WTC11 (cell line): Measurements from ENCODE around the gene GABARAPL1. TPM values are rescaled to one million over a fixed set of nuclear protein-coding genes. Genes with fewer than 3 reads are reported as not detected.

ENCODE experiments used
- ATAC-seq: fragments of 200-7000 bp; cut with Tn5 transposase; 2 replicates; pipeline ENCODE4 v1.10.0; 2021; ENCODE audit warnings: mild to moderate bottlenecking, moderate library complexity
- CTCF ChIA-PET: fragments of 300-600 bp; sonication (Branson Sonifier 250); formaldehyde crosslinking; loops from one replicate; lab custom pipeline; 2021; ENCODE audit warnings: antibody characterized with exemption; lab: Charles Lee
- POLR2A ChIA-PET: fragments of 350-600 bp; sonication (Branson Sonifier 250); formaldehyde crosslinking; loops from one replicate; lab custom pipeline; 2021; ENCODE audit warnings: antibody characterized with exemption; lab: Charles Lee
- DNase-seq: peaks from one replicate; pipeline ENCODE4 v3.0.0; 2021; ENCODE audit warnings: low spot score
- H3K27ac Mint-ChIP-seq: 2 replicates; pipeline ENCODE4 v1.8.0; 2021; ENCODE audit warnings: mixed read lengths
- H3K27me3 Mint-ChIP-seq: 2 replicates; pipeline ENCODE4 v1.8.0; 2021; ENCODE audit warnings: low read depth, mild to moderate bottlenecking, moderate library complexity, mixed read lengths
- H3K36me3 Mint-ChIP-seq: 2 replicates; pipeline ENCODE4 v1.8.0; 2021; ENCODE audit warnings: mixed read lengths
- H3K4me1 Mint-ChIP-seq: 2 replicates; pipeline ENCODE4 v1.8.0; 2022; ENCODE audit warnings: mixed read lengths
- H3K4me3 Mint-ChIP-seq: 2 replicates; pipeline ENCODE4 v1.8.0; 2021; ENCODE audit warnings: mild to moderate bottlenecking, moderate library complexity, mixed read lengths
- H3K9me3 Mint-ChIP-seq: 2 replicates; pipeline ENCODE4 v1.8.0; 2021; ENCODE audit warnings: mixed read lengths
- ATF1 ChIP-seq: sonication (generic); formaldehyde crosslinking; IDR thresholded peaks from 2 replicates; pipeline ENCODE4 v1.8.1; 2023; ENCODE audit warnings: mild to moderate bottlenecking, moderate library complexity, missing genetic modification reagents
- CREM ChIP-seq: sonication (generic); formaldehyde crosslinking; IDR thresholded peaks from 2 replicates; pipeline ENCODE4 v1.8.1; 2022; ENCODE audit warnings: mild to moderate bottlenecking, missing genetic modification reagents, moderate library complexity
- ETV6 ChIP-seq: sonication (generic); formaldehyde crosslinking; IDR thresholded peaks from 2 replicates; pipeline ENCODE4 v1.8.1; 2022; ENCODE audit warnings: mild to moderate bottlenecking, missing genetic modification reagents
- GABPB1 ChIP-seq: sonication (generic); formaldehyde crosslinking; IDR thresholded peaks from 2 replicates; pipeline ENCODE4 v1.8.1; 2023; ENCODE audit warnings: mild to moderate bottlenecking, missing genetic modification reagents
- MYBL2 ChIP-seq: sonication (generic); formaldehyde crosslinking; IDR thresholded peaks from 2 replicates; pipeline ENCODE4 v1.8.1; 2023; ENCODE audit warnings: mild to moderate bottlenecking, moderate library complexity, missing genetic modification reagents
- NFATC4 ChIP-seq: fragments of 250-450 bp; sonication (Bioruptor Pico); IDR thresholded peaks from 2 replicates; pipeline ENCODE4 v1.9.0; 2021; ENCODE audit warnings: mild to moderate bottlenecking
- NFE2L1 ChIP-seq: sonication (generic); formaldehyde crosslinking; IDR thresholded peaks from 2 replicates; pipeline ENCODE4 v1.8.1; 2023; ENCODE audit warnings: missing genetic modification reagents
- NFYB ChIP-seq: sonication (generic); formaldehyde crosslinking; conservative IDR thresholded peaks from 2 replicates; pipeline ENCODE4 v1.8.0; 2022; ENCODE audit warnings: low read depth, missing genetic modification reagents
- PRRX2 ChIP-seq: fragments of 250-450 bp; sonication (Bioruptor Pico); IDR thresholded peaks from 2 replicates; pipeline ENCODE4 v1.8.0; 2021; ENCODE audit warnings: mild to moderate bottlenecking
- SMAD3 ChIP-seq: sonication (generic); formaldehyde crosslinking; IDR thresholded peaks from 2 replicates; pipeline ENCODE4 v1.8.0; 2022; ENCODE audit warnings: missing genetic modification reagents, mild to moderate bottlenecking, borderline replicate concordance
- SMAD4 ChIP-seq: sonication (generic); formaldehyde crosslinking; IDR thresholded peaks from 2 replicates; pipeline ENCODE4 v1.8.0; 2022; ENCODE audit warnings: mild to moderate bottlenecking, missing genetic modification reagents
- ZNF121 ChIP-seq: sonication (generic); formaldehyde crosslinking; IDR thresholded peaks from 2 replicates; pipeline ENCODE4 v1.8.0; 2023; ENCODE audit warnings: missing genetic modification reagents
- ZNF317 ChIP-seq: sonication (generic); formaldehyde crosslinking; IDR thresholded peaks from 2 replicates; pipeline ENCODE4 v1.8.1; 2023; ENCODE audit warnings: low read depth, mild to moderate bottlenecking, moderate library complexity, missing genetic modification reagents, borderline replicate concordance
- total RNA-seq: library from RNA; stranded (reverse); gene quantifications from 3 replicates; pipeline ENCODE4 v1.2.3, GENCODE V29; 2021
- TF ChIP-seq, protein P1 (sequence below): sonication (generic); formaldehyde crosslinking; IDR thresholded peaks from 2 replicates; pipeline ENCODE4 v1.8.1; 2022; ENCODE audit warnings: mild to moderate bottlenecking, missing genetic modification reagents, moderate library complexity, borderline replicate concordance
- TF ChIP-seq, protein P2 (sequence below): sonication (generic); formaldehyde crosslinking; IDR thresholded peaks from 2 replicates; pipeline ENCODE4 v1.8.1; 2023; ENCODE audit warnings: mild to moderate bottlenecking, missing genetic modification reagents
- TF ChIP-seq, protein P3 (sequence below): sonication (generic); formaldehyde crosslinking; IDR thresholded peaks from 2 replicates; pipeline ENCODE4 v1.8.1; 2022; ENCODE audit warnings: missing genetic modification reagents, borderline replicate concordance
- TF ChIP-seq, protein P4 (sequence below): sonication (generic); formaldehyde crosslinking; IDR thresholded peaks from 2 replicates; pipeline ENCODE4 v1.8.0; 2023; ENCODE audit warnings: missing genetic modification reagents, mild to moderate bottlenecking, borderline replicate concordance
- TF ChIP-seq, protein P5 (sequence below): sonication (generic); formaldehyde crosslinking; IDR thresholded peaks from 2 replicates; pipeline ENCODE4 v1.8.1; 2022; ENCODE audit warnings: mild to moderate bottlenecking, moderate library complexity, missing genetic modification reagents
- TF ChIP-seq, protein P6 (sequence below): fragments of 250-450 bp; sonication (Bioruptor Pico); IDR thresholded peaks from 2 replicates; pipeline ENCODE4 v1.9.0; 2021; ENCODE audit warnings: mild to moderate bottlenecking

GABARAPL1 gene
- total RNA-seq, 1 experiment from 2014 or later: 85.2 TPM

DNA sequence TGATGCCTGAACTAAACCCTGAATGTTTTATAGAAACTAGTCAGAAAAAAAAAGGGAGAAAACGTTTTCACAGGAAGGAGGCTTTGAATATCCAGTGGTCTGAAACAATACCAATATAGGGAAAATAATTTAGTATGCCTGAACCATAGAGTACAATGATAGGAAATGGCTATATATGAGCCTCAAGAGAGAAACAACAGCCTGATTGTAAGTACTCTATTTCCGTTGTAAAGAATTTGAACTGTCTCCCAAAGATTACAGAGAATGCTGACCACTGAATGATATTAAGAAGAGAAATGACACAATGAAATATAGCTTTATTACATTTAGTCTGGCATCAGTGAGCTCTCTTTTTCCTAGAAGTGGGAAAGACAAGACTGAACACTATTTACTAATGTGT, 5.5 kb upstream of the GABARAPL1 start:
- Mint-ChIP-seq H3K36me3 (no peaks in the 10 kb centered on the region), H3K4me3 (no peak overlapping the region), H3K27me3 (no peaks in the 10 kb centered on the region; the same call in 1 of the 2 replicates), H3K27ac (no peak overlapping the region), H3K9me3 (no peaks in the 10 kb centered on the region), H3K4me1 (peaks cover 34% of the 10 kb centered on the region)
- DNase-seq (no peak), ATAC-seq (no peak)
- ChIA-PET POLR2A (interaction anchor here (0.5 kb wide), 1 partner anchor 11 kb away, joined by 3 read pairs; no protein-coding TSS in a partner anchor), CTCF (no interaction called here)
- TF ChIP-seq NFE2L1 (no peak), GABPB1 (CRISPR knock-in tag) (no peak), ZNF317 (CRISPR knock-in tag) (no peak), SMAD3 (CRISPR knock-in tag) (no peak), ZNF121 (no peak), NFATC4 (CRISPR knock-in tag) (no peak), SMAD4 (CRISPR knock-in tag) (no peak), MYBL2 (no peak), NFYB (CRISPR knock-in tag) (no peak), CREM (CRISPR knock-in tag) (no peak), ATF1 (CRISPR knock-in tag) (no peak), ETV6 (no peak)
- TF ChIP-seq, protein P1, sequence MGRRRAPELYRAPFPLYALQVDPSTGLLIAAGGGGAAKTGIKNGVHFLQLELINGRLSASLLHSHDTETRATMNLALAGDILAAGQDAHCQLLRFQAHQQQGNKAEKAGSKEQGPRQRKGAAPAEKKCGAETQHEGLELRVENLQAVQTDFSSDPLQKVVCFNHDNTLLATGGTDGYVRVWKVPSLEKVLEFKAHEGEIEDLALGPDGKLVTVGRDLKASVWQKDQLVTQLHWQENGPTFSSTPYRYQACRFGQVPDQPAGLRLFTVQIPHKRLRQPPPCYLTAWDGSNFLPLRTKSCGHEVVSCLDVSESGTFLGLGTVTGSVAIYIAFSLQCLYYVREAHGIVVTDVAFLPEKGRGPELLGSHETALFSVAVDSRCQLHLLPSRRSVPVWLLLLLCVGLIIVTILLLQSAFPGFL: no peak
- TF ChIP-seq, protein P2, sequence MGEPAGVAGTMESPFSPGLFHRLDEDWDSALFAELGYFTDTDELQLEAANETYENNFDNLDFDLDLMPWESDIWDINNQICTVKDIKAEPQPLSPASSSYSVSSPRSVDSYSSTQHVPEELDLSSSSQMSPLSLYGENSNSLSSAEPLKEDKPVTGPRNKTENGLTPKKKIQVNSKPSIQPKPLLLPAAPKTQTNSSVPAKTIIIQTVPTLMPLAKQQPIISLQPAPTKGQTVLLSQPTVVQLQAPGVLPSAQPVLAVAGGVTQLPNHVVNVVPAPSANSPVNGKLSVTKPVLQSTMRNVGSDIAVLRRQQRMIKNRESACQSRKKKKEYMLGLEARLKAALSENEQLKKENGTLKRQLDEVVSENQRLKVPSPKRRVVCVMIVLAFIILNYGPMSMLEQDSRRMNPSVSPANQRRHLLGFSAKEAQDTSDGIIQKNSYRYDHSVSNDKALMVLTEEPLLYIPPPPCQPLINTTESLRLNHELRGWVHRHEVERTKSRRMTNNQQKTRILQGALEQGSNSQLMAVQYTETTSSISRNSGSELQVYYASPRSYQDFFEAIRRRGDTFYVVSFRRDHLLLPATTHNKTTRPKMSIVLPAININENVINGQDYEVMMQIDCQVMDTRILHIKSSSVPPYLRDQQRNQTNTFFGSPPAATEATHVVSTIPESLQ (CRISPR knock-in tag): no peak
- TF ChIP-seq, protein P3, sequence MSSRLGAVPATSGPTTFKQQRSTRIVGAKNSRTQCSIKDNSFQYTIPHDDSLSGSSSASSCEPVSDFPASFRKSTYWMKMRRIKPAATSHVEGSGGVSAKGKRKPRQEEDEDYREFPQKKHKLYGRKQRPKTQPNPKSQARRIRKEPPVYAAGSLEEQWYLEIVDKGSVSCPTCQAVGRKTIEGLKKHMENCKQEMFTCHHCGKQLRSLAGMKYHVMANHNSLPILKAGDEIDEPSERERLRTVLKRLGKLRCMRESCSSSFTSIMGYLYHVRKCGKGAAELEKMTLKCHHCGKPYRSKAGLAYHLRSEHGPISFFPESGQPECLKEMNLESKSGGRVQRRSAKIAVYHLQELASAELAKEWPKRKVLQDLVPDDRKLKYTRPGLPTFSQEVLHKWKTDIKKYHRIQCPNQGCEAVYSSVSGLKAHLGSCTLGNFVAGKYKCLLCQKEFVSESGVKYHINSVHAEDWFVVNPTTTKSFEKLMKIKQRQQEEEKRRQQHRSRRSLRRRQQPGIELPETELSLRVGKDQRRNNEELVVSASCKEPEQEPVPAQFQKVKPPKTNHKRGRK: no peak
- TF ChIP-seq, protein P4, sequence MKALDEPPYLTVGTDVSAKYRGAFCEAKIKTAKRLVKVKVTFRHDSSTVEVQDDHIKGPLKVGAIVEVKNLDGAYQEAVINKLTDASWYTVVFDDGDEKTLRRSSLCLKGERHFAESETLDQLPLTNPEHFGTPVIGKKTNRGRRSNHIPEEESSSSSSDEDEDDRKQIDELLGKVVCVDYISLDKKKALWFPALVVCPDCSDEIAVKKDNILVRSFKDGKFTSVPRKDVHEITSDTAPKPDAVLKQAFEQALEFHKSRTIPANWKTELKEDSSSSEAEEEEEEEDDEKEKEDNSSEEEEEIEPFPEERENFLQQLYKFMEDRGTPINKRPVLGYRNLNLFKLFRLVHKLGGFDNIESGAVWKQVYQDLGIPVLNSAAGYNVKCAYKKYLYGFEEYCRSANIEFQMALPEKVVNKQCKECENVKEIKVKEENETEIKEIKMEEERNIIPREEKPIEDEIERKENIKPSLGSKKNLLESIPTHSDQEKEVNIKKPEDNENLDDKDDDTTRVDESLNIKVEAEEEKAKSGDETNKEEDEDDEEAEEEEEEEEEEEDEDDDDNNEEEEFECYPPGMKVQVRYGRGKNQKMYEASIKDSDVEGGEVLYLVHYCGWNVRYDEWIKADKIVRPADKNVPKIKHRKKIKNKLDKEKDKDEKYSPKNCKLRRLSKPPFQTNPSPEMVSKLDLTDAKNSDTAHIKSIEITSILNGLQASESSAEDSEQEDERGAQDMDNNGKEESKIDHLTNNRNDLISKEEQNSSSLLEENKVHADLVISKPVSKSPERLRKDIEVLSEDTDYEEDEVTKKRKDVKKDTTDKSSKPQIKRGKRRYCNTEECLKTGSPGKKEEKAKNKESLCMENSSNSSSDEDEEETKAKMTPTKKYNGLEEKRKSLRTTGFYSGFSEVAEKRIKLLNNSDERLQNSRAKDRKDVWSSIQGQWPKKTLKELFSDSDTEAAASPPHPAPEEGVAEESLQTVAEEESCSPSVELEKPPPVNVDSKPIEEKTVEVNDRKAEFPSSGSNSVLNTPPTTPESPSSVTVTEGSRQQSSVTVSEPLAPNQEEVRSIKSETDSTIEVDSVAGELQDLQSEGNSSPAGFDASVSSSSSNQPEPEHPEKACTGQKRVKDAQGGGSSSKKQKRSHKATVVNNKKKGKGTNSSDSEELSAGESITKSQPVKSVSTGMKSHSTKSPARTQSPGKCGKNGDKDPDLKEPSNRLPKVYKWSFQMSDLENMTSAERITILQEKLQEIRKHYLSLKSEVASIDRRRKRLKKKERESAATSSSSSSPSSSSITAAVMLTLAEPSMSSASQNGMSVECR (CRISPR knock-in tag): no peak
- TF ChIP-seq, protein P5, sequence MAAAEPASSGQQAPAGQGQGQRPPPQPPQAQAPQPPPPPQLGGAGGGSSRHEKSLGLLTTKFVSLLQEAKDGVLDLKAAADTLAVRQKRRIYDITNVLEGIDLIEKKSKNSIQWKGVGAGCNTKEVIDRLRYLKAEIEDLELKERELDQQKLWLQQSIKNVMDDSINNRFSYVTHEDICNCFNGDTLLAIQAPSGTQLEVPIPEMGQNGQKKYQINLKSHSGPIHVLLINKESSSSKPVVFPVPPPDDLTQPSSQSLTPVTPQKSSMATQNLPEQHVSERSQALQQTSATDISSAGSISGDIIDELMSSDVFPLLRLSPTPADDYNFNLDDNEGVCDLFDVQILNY (CRISPR knock-in tag): no peak

DNA sequence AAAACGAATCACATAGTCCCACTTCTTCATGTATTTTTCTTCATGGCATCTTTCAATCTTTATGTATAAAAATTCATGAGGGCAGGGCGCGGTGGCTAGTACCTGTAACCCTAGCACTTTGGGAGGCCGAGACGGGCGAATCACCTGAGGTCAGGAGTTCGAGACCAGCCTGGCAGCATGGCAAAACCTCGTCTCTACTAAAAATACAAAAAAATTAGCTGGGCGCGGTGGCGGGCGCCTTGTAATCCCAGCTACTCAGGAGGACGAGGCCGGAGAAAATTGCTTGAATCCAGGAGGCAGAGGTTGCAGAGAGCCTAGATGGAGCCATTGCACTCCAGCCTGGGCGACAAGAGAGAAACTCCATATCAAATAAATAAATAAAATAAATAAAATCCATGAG, 2.5 kb upstream of the GABARAPL1 start:
- Mint-ChIP-seq H3K4me3 (no peak overlapping the region), H3K27ac (no peak overlapping the region), H3K4me1 (peaks cover 28% of the 10 kb centered on the region), H3K9me3 (no peaks in the 10 kb centered on the region), H3K36me3 (no peaks in the 10 kb centered on the region), H3K27me3 (no peaks in the 10 kb centered on the region; the same call in 1 of the 2 replicates)
- ChIA-PET CTCF (no interaction called here), POLR2A (interaction anchor here (1.6 kb wide), 1 partner anchor 57 kb away, joined by 3 read pairs; no protein-coding TSS in a partner anchor)
- no peak for DNase-seq
- TF ChIP-seq, protein P6, sequence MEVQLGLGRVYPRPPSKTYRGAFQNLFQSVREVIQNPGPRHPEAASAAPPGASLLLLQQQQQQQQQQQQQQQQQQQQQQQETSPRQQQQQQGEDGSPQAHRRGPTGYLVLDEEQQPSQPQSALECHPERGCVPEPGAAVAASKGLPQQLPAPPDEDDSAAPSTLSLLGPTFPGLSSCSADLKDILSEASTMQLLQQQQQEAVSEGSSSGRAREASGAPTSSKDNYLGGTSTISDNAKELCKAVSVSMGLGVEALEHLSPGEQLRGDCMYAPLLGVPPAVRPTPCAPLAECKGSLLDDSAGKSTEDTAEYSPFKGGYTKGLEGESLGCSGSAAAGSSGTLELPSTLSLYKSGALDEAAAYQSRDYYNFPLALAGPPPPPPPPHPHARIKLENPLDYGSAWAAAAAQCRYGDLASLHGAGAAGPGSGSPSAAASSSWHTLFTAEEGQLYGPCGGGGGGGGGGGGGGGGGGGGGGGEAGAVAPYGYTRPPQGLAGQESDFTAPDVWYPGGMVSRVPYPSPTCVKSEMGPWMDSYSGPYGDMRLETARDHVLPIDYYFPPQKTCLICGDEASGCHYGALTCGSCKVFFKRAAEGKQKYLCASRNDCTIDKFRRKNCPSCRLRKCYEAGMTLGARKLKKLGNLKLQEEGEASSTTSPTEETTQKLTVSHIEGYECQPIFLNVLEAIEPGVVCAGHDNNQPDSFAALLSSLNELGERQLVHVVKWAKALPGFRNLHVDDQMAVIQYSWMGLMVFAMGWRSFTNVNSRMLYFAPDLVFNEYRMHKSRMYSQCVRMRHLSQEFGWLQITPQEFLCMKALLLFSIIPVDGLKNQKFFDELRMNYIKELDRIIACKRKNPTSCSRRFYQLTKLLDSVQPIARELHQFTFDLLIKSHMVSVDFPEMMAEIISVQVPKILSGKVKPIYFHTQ: no peak
- TF ChIP-seq PRRX2 (CRISPR knock-in tag): no peak
- TF ChIP-seq, all 79 proteins: peak for 0
- no peak for ATAC-seq
